ENCODE measurements around the gene LY6G6C.

GRCh38 chr6:31720196-31720770, 1.3 kb downstream of the LY6G6C start:
- TF ChIP-seq, protein P1, sequence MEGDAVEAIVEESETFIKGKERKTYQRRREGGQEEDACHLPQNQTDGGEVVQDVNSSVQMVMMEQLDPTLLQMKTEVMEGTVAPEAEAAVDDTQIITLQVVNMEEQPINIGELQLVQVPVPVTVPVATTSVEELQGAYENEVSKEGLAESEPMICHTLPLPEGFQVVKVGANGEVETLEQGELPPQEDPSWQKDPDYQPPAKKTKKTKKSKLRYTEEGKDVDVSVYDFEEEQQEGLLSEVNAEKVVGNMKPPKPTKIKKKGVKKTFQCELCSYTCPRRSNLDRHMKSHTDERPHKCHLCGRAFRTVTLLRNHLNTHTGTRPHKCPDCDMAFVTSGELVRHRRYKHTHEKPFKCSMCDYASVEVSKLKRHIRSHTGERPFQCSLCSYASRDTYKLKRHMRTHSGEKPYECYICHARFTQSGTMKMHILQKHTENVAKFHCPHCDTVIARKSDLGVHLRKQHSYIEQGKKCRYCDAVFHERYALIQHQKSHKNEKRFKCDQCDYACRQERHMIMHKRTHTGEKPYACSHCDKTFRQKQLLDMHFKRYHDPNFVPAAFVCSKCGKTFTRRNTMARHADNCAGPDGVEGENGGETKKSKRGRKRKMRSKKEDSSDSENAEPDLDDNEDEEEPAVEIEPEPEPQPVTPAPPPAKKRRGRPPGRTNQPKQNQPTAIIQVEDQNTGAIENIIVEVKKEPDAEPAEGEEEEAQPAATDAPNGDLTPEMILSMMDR (IDR thresholded peaks at IDR 0.05): no peak
- TF ChIP-seq POLR2A (IDR thresholded peaks at IDR 0.05): no peak
